Measurements from ENCODE around the gene PRKCH.

PRKCH gene

DNA sequence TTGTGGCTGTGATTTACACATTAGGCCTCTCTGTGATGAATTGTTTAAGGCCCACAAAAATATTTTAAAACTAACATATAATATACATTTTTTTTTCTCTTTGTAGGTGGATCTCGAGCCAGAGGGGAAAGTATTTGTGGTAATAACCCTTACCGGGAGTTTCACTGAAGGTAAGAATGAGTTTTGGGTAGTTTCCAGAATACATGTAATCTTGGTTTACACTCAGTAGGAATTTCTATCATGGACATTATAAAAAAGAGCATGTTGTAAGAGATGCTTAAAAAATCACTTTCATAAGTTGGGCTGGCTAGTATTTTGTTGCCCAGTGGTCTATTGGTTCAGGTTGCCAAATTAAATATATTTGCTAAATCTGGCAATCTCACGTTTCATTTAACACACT, 69.7 kb downstream of the PRKCH start:
- DNase-seq (ENCODE audit: low read depth), result no peak
- no peak for TF ChIP-seq CTCF (conservative IDR thresholded peaks at IDR 0.05; ENCODE audit: low read depth, low read length)
- H3K4me3 ChIP-seq (ENCODE audit: low read depth, low read length), result no peak overlapping the region

GRCh38 chr14:61392297-61392696, 70.9 kb downstream of the PRKCH start:
- no peak for DNase-seq (ENCODE audit: low read depth)
- no peak for TF ChIP-seq CTCF (conservative IDR thresholded peaks at IDR 0.05; ENCODE audit: low read depth, low read length)
- no peak overlapping the region for H3K4me3 ChIP-seq (ENCODE audit: low read depth, low read length)

DNA sequence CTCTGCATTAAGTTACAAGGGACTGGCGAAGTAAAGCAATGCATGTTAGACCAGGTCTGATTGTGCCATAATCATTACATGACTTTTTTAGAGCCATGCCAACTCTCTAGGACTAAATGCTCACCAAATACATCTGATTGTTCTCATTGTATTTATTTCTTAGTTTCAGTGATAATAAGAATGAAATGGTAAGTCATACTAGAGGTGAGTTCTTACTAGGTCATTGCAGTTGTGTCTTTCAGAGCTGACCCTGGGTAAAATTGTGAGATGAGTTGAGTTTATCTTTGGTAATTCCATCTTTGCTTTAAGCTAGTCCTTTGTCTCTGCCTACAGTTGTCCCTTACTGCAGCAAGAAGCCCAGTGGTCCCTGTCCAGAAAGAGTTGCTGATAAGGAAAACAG, 73.2 kb downstream of the PRKCH start:
- DNase-seq (ENCODE audit: low read depth), result no peak
- no peak for TF ChIP-seq CTCF (conservative IDR thresholded peaks at IDR 0.05; ENCODE audit: low read depth, low read length)
- no peak overlapping the region for H3K4me3 ChIP-seq (ENCODE audit: low read depth, low read length)

GRCh38 chr14:61395115-61395725, 73.8 kb downstream of the PRKCH start:
- TF ChIP-seq CTCF (conservative IDR thresholded peaks at IDR 0.05; ENCODE audit: low read depth, low read length), result no peak
- DNase-seq (ENCODE audit: low read depth), result no peak
- H3K4me3 ChIP-seq (ENCODE audit: low read depth, low read length), result no peak overlapping the region

- no peak for DNase-seq (ENCODE audit: low read depth)
- H3K4me3 ChIP-seq (ENCODE audit: low read depth, low read length), result no peak overlapping the region
- no peak for TF ChIP-seq CTCF (conservative IDR thresholded peaks at IDR 0.05; ENCODE audit: low read depth, low read length)
Observed at GRCh38 chr14:61396279-61396678, 74.9 kb downstream of the PRKCH start.

DNA sequence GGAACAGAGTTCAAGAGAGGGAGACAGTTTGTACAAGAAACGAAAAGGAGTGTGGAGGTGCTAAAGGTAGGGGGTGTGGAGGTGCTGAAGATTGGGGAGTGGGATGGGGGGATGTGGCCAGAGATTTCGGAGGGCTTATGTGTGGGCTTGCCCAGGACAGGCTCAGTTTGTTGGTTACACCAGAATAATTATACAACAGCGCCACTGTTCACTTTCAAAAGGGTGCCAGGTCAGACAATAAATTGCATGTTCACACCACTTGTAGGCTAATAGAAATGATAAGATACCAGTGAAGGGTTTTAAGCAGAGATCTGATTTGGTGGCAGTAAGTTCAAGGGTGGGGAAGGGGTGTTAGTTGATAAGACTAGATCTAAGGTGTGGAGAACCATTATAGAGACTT, 75.3 kb downstream of the PRKCH start:
- no peak for TF ChIP-seq CTCF (conservative IDR thresholded peaks at IDR 0.05; ENCODE audit: low read depth, low read length)
- no peak for DNase-seq (ENCODE audit: low read depth)
- H3K4me3 ChIP-seq (ENCODE audit: low read depth, low read length), result no peak overlapping the region

DNA sequence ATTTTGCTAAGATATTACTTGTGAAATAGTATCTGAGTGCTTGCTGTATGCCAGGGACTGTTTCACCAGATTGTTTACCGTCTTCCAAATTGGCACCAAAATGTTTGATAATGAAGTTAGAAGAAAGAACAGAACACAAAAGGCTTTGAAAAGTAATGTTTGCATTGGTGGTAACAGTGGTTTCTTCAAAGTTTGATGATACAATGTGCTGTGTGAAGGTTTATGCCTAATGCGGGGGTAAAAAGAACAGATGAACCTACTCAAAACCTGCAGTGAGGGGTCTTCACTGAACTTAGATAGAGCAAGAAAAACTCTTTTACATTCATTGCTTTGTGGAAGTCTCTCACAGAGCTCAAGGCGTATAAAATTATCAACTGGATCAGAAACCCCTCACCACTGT, 76.2 kb downstream of the PRKCH start:
- H3K4me3 ChIP-seq (ENCODE audit: low read depth, low read length), result no peak overlapping the region
- DNase-seq (ENCODE audit: low read depth), result no peak
- no peak for TF ChIP-seq CTCF (conservative IDR thresholded peaks at IDR 0.05; ENCODE audit: low read depth, low read length)
